Measurements from ENCODE around the gene QRICH1. TPM values are rescaled to one million over a fixed set of nuclear protein-coding genes. Genes with fewer than 3 reads are reported as not detected.

Gene QRICH1
- total and polyA plus RNA-seq, 10 of the 15 experiments (the other 5 are each of a cell fraction or from before 2014, with no cell fraction given), result 22.2 to 116 (median 81.4) TPM

- TF ChIP-seq BCLAF1 (IDR thresholded peaks at IDR 0.05), result no peak
- TF ChIP-seq ZSCAN29 (IDR thresholded peaks at IDR 0.05), result no peak
- TF ChIP-seq NFYB (IDR thresholded peaks at IDR 0.05; ENCODE audit: insufficient read depth, low read depth, low read length), result no peak
These were observed 75.7 kb downstream of the QRICH1 start, which contains the start of gene DALRD3 (continued) for GRCh38 chr3:49017971-49018706.

GRCh38 chr3:49017229-49017970 lies 76.5 kb downstream of the QRICH1 start:
- 0 out of 2 replicates have a peak, but pooled peaks cover 3% of the 10 kb centered on the region for H4K20me1 ChIP-seq (ENCODE audit: control insufficient read depth, insufficient read depth)
- peak overlapping the region; percentile 95 for H3K4me3 ChIP-seq
- peak overlapping the region; percentile 52; the same call in 1 of the 2 replicates for H3K9ac ChIP-seq (ENCODE audit: control insufficient read depth, insufficient read depth, low read length)
- no TSS peak for BruUV-seq (replicated peaks)
- ChIA-PET CTCF (interaction anchor here (0.6 to 5.9 kb wide), 3 partner anchors 8 to 28 kb away, joined by 3 to 83 read pairs (median 21); partner anchors contain the start of genes P4HTM and WDR6), RAD21 (ENCODE audit: unreplicated experiment) (interaction anchor here (1.0 to 2.3 kb wide), 2 partner anchors 28 to 30 kb away, joined by 4 to 12 read pairs; no protein-coding TSS in a partner anchor), POLR2A (interaction anchor here (0.5 to 2.8 kb wide), 5 partner anchors 9 to 115 kb away, joined by 3 to 28 read pairs (median 6); partner anchors contain the start of genes QRICH1 and WDR6), SMC1A (ENCODE audit: uncharacterized antibody, unreplicated experiment) (interaction anchor here (0.7 to 4.2 kb wide), 2 partner anchors 10 to 11 kb away, joined by 4 to 21 read pairs; partner anchors contain the start of genes IMPDH2 and WDR6)
- DNase-seq (ENCODE audit: low read depth, low spot score), result no peak
- intact Hi-C loops (cut with micrococcal nuclease; ENCODE audit: unreplicated experiment) (no loop called here), in situ Hi-C loops (cut with MboI) (no loop called here)
- FAIRE-seq, result no peak
- 6% methylated on average over 21 of the region's 23 CpGs for WGBS (ENCODE audit: insufficient coverage, insufficient replicate concordance, low lambda C conversion rate, missing lambda C conversion rate)
- TF ChIP-seq POLR2AphosphoS5 (IDR thresholded peaks at IDR 0.05; ENCODE audit: low read length), result peak; percentile 41; the same call in 1 of the 2 replicates
- no peak for TF ChIP-seq ZBTB11 (CRISPR knock-in tag; IDR thresholded peaks at IDR 0.05)
- H3K36me3 ChIP-seq (ENCODE audit: control insufficient read depth in 2 of 2, insufficient read depth in 2 of 2, low read length in 1 of 2), result peaks cover 23 to 26% of the 10 kb centered on the region in 2 experiments
- peaks cover 31% of the 10 kb centered on the region for H3K79me2 ChIP-seq (ENCODE audit: control insufficient read depth, insufficient read depth, low read length)
- peak overlapping the region; percentile 59; the same call in 1 of the 2 replicates for H3K27ac ChIP-seq (ENCODE audit: control insufficient read depth, insufficient read depth)
- H3K27me3 ChIP-seq (replicated peaks in 1 of 2; ENCODE audit: control insufficient read depth in 2 of 2, insufficient read depth in 2 of 2, low read length in 1 of 2), result no peaks in the 10 kb centered on the region
- peak overlapping the region; percentile 86 for H3K4me2 ChIP-seq (ENCODE audit: control insufficient read depth, insufficient read depth)
- no peaks in the 10 kb centered on the region for H3K9me3 ChIP-seq (replicated peaks; ENCODE audit: control insufficient read depth, insufficient read depth, low read length)
- no peak overlapping the region; the same call in 1 of the 2 replicates for H2AFZ ChIP-seq (ENCODE audit: control insufficient read depth, low read depth, low read length)
- H3K4me1 ChIP-seq (ENCODE audit: control insufficient read depth, insufficient read depth, low read length), result peaks cover 5% of the 10 kb centered on the region; the same call in 1 of the 2 replicates
- no peak for ATAC-seq
